ENCODE data around the gene SLC18A3. TPM values are rescaled to one million over a fixed set of nuclear protein-coding genes. Genes with fewer than 3 reads are reported as not detected.

Gene SLC18A3
- total RNA-seq, 1 experiment from 2014 or later, result not detected

DNA sequence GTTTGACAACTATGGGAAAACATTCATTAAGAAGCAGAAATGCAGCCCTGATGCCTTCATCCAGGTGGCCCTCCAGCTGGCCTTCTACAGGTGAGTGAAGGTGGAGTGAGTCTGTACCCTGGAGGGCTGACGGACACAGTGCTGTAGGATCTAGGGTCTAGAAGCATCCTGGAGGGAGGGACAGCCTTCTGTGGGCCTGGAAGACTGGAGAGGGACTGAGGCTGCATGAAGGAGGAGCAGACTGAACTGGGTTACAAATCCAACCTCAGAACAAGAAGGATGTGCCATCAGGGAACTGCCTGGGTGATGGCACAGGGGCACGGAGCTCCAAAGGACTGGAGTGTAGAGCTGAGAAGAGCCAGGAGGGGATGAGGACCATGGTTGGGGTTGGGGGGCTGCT, 41.8 kb downstream of the SLC18A3 start:
- Histone ChIP-seq H3K4me1 (ENCODE audit: insufficient read depth, low read length) (no peaks in the 10 kb centered on the region), H3K4me2 (ENCODE audit: insufficient read depth, insufficient read length, low read length) (no peak overlapping the region), H4K5ac (ENCODE audit: insufficient read length, low read depth, low read length) (no peak overlapping the region), H3K27ac (ENCODE audit: insufficient read length, low read depth, low read length) (no peak overlapping the region), H2BK5ac (ENCODE audit: insufficient read length, low read length) (no peak overlapping the region), H3K79me1 (ENCODE audit: insufficient read depth, low read depth, low read length, poor library complexity, severe bottlenecking) (no peaks in the 10 kb centered on the region), H2BK12ac (ENCODE audit: insufficient read length, low read depth, low read length) (no peak overlapping the region), H3K27me3 (ENCODE audit: insufficient read depth, low read length) (no peaks in the 10 kb centered on the region; the same call in 1 of the 2 replicates), H3K9me3 (ENCODE audit: control insufficient read depth, low read depth, low read length) (no peaks in the 10 kb centered on the region), H3K18ac (ENCODE audit: insufficient read length, low read depth, low read length) (no peak overlapping the region), H3K9ac (ENCODE audit: extremely low read depth, insufficient read length, low read length) (no peak overlapping the region), H3K23me2 (ENCODE audit: insufficient read length, low read depth, low read length, poor library complexity, severe bottlenecking) (no peaks in the 10 kb centered on the region), H2BK20ac (ENCODE audit: low read depth, low read length, poor library complexity, severe bottlenecking) (no peak overlapping the region), H3K14ac (ENCODE audit: insufficient read depth, low read length) (no peak overlapping the region), H2AK5ac (ENCODE audit: insufficient read length, low read length) (no peak overlapping the region), H2AFZ (ENCODE audit: low read length) (no peak overlapping the region), H4K8ac (replicated peaks; ENCODE audit: insufficient read length, low read depth, low read length) (no peak overlapping the region), H3K79me2 (ENCODE audit: insufficient read depth, low read length) (no peaks in the 10 kb centered on the region), H4K20me1 (ENCODE audit: control insufficient read depth, insufficient read depth, insufficient read length) (no peaks in the 10 kb centered on the region), H3T11ph (ENCODE audit: low read length) (no peak overlapping the region), H2BK15ac (ENCODE audit: low read depth, low read length) (no peak overlapping the region), H3K23ac (ENCODE audit: insufficient read length, low read depth, low read length) (no peak overlapping the region), H3K4ac (ENCODE audit: low read depth, low read length) (no peak overlapping the region), H2BK120ac (ENCODE audit: low read depth, low read length, poor library complexity, severe bottlenecking) (no peak overlapping the region), H4K91ac (ENCODE audit: insufficient read length, low read depth, low read length) (no peak overlapping the region), H3K56ac (ENCODE audit: insufficient read length, low read depth, low read length) (no peak overlapping the region)
- H3K27me3 Mint-ChIP-seq (ENCODE audit: low read depth), result peaks cover 62% of the 10 kb centered on the region
- no peak overlapping the region for H3K27ac Mint-ChIP-seq
- no peak overlapping the region for H3K4me3 Mint-ChIP-seq
- TF ChIP-seq CTCF (conservative IDR thresholded peaks at IDR 0.05), result no peak
- no CpG with 5 or more reads among the region's 2 CpGs for WGBS (ENCODE audit: extremely low coverage, insufficient read length, low lambda C conversion rate)
- H3K4me1 Mint-ChIP-seq, result peaks cover 9 to 13% of the 10 kb centered on the region in 2 experiments
- no peaks in the 10 kb centered on the region; a peak in 1 of 7 replicates for H3K36me3 Mint-ChIP-seq (ENCODE audit: insufficient read depth in 1 of 3, low read depth in 3 of 3)
- no peak for DNase-seq
- no peaks in the 10 kb centered on the region for H3K9me3 Mint-ChIP-seq

All from H9 (cell line).